Upper lobe of left lung (tissue), 6 donors: ENCODE results near the gene DMTF1. TPM values are rescaled to one million over a fixed set of nuclear protein-coding genes. Genes with fewer than 3 reads are reported as not detected.

Source experiments
- ATAC-seq, 2 donors: fragments of 200-7000 bp; cut with Tn5 transposase; one replicate each; pipeline ENCODE4 v1.9.1; 2022; ENCODE audit warnings: mild to moderate bottlenecking in 2 of 2, moderate library complexity in 2 of 2; ENCODE audit not compliant: low FRiP score in 2 of 2
- DNase-seq, 2 donors: peaks; one replicate each; pipeline ENCODE4 v3.0.0-alpha.2; 2019 to 2020
- H3K27ac ChIP-seq, 4 donors: fragments of 200-600 bp; sonication (generic); one replicate each; pipeline ENCODE4 v1.5.1; 2016 to 2019
- H3K27me3 ChIP-seq, 4 donors: fragments of 200-600 bp; sonication (generic); one replicate each; pipeline ENCODE4 v1.5.1; 2017 to 2019
- H3K36me3 ChIP-seq, 4 donors: fragments of 200-600 bp; sonication (generic); one replicate each; pipeline ENCODE4 v1.5.1; 2016 to 2019
- H3K4me1 ChIP-seq, 4 donors: fragments of 200-600 bp; sonication (generic); one replicate each; pipeline ENCODE4 v1.5.1; 2018 to 2019
- H3K4me3 ChIP-seq, 4 donors: fragments of 200-600 bp; sonication (generic); one replicate each; pipeline ENCODE4 v1.5.1; 2017 to 2019; ENCODE audit warnings: mild to moderate bottlenecking in 2 of 4, moderate library complexity in 1 of 4
- H3K9me3 ChIP-seq, 4 donors: fragments of 200-600 bp; sonication (generic); one replicate each; pipeline ENCODE4 v1.5.1; 2018 to 2019
- CTCF ChIP-seq, 6 experiments: fragments of 450-650 bp in 4 of 6; fragments of 200-600 bp in 2 of 6; sonication (generic) in 2 of 6; IDR thresholded peaks; one replicate each; pipeline ENCODE4 v1.5.1; 2016 to 2019; ENCODE audit warnings: antibody characterized with exemption in 6 of 6
- EP300 ChIP-seq, 4 donors: sonication (generic); formaldehyde crosslinking; IDR thresholded peaks; one replicate each; pipeline ENCODE4 v1.5.1; 2017; ENCODE audit warnings: antibody characterized with exemption in 4 of 4, control low read depth in 2 of 4
- POLR2A ChIP-seq, 4 donors: fragments of 450-650 bp; IDR thresholded peaks; one replicate each; pipeline ENCODE4 v1.5.1; 2016 to 2017; ENCODE audit warnings: antibody characterized with exemption in 4 of 4, mild to moderate bottlenecking in 2 of 4
- POLR2AphosphoS5 ChIP-seq, 2 donors: sonication (generic); formaldehyde crosslinking; IDR thresholded peaks; one replicate each; pipeline ENCODE4 v1.5.1; 2017; ENCODE audit warnings: antibody characterized with exemption in 2 of 2
- WGBS, 2 donors: methylation state at CpG; one replicate each; pipeline ENCODE4 v1.1.5; 2017 to 2018; 5-methylcytosine and 5-hydroxymethylcytosine counted together
- total RNA-seq, 6 donors: library from RNA; depleted of rRNA in 4 of 6; stranded (reverse); fragments of >200 nt in 4 of 6; gene quantifications; one replicate each; pipeline versions ENCODE4 v1.1.0 to v1.2.1, GENCODE V29; 2016 to 2021
- donor health status: DM: no; HTN: no; CAD: no; lungs with moderate emphysema.
- donor health status: DM: no; HTN: yes; CAD: no; lungs with severe emphysema.

DMTF1 gene
- total RNA-seq, 6 donors from 2014 or later: 51.8 to 258 (median 77.7) TPM

DNA sequence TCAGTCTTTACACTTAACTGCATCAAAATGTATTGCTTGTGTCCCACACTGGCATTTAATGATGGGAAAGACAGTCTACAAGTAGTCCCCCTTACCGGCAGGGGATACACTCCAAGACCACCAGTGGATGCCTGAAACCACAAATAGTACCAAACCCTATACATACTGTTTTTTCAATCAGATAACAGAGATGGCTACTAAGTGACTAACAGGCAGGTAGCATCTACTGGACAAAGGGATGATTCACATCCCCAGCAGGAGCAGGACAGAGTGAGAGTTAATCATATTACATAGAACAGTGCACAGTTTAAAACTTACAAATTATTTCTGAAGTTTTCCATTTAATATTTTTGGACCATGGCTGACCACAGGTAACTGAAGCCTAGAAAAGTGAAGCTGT lies 54.1 kb downstream of the DMTF1 start:
- no peak for DNase-seq
- Histone ChIP-seq H3K27ac (no peak overlapping the region), H3K36me3 (peaks cover 0 to 5% (median 1%) of the 10 kb centered on the region in 4 donors), H3K9me3 (peaks cover 8 to 18% (median 16%) of the 10 kb centered on the region in 4 donors), H3K4me1 (peaks cover 5 to 31% (median 12%) of the 10 kb centered on the region in 4 donors), H3K27me3 (no peaks in the 10 kb centered on the region), H3K4me3 (no peak overlapping the region)
- 87 to 96% methylated on average over 1 of the region's 1 CpG for WGBS, 2 donors
- no peak for ATAC-seq
- TF ChIP-seq POLR2AphosphoS5 (IDR thresholded peaks at IDR 0.05): no peak
- no peak for TF ChIP-seq EP300 (IDR thresholded peaks at IDR 0.05)
- no peak for TF ChIP-seq CTCF (IDR thresholded peaks at IDR 0.05)
- no peak for TF ChIP-seq POLR2A (IDR thresholded peaks at IDR 0.05)

DNA sequence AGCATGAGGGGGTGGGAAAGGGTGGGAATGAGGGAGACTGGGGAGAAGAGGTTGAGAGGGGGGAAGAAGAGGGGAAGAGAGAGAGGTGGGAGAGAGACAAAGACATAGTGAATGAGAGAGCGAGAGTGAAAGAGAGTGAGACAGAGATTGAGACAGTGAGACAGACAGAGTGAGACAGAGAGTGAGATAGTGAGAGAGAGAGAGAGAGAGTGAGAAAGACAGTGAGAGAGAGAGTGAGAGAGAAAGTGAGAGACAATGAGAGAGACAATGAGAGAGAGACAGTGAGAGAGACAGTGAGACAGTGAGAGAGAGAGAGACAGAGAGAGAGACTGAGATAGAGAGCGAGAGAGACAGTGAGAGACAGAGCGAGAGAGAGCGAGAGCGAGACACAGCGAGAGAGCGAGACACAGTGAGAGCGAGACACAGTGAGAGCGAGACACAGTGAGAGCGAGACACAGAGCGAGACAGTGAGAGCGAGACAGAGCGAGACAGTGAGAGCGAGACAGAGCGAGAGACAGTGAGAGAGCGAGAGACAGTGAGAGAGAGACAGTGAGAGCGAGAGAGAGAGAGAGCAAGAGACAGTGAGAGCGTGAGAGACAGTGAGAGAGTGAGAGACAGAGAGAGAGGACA lies 57.2 kb downstream of the DMTF1 start:
- H3K4me1 ChIP-seq: peaks cover 33 to 44% (median 38%) of the 10 kb centered on the region in 4 donors
- H3K9me3 ChIP-seq: peaks cover 8 to 18% (median 16%) of the 10 kb centered on the region in 4 donors
- DNase-seq (no peak), ATAC-seq (no peak)
- H3K27me3 ChIP-seq: no peaks in the 10 kb centered on the region
- TF ChIP-seq POLR2AphosphoS5 (IDR thresholded peaks at IDR 0.05) (no peak), EP300 (IDR thresholded peaks at IDR 0.05) (no peak), POLR2A (IDR thresholded peaks at IDR 0.05) (no peak), CTCF (IDR thresholded peaks at IDR 0.05) (no peak)
- 90 to 94% methylated on average over 17 of the region's 18 CpGs for WGBS, 2 donors
- H3K4me3 ChIP-seq: no peak overlapping the region
- peaks cover 0 to 5% (median 1%) of the 10 kb centered on the region in 4 donors for H3K36me3 ChIP-seq
- H3K27ac ChIP-seq: no peak overlapping the region

GRCh38 chr7:87210506-87210905 lies 58.3 kb downstream of the DMTF1 start:
- H3K4me3 ChIP-seq: no peak overlapping the region
- WGBS, 2 donors: 79% methylated on average over 3 of the region's 3 CpGs; no CpG with 5 or more reads in 1 of the 2 donors
- DNase-seq: no peak

GRCh38 chr7:87212498-87212897 lies 60.2 kb downstream of the DMTF1 start:
- peak overlapping the region in 1 of 4 donors; percentile 0 for H3K4me3 ChIP-seq
- ATAC-seq (no peak), DNase-seq (no peak)
- H3K27me3 ChIP-seq: no peaks in the 10 kb centered on the region
- peak overlapping the region in 2 of 4 donors; percentile 31 to 41 for H3K27ac ChIP-seq
- peaks cover 52 to 72% (median 56%) of the 10 kb centered on the region in 4 donors for H3K4me1 ChIP-seq
- TF ChIP-seq POLR2AphosphoS5 (IDR thresholded peaks at IDR 0.05): no peak
- peaks cover 0 to 5% (median 1%) of the 10 kb centered on the region in 4 donors for H3K36me3 ChIP-seq
- 31 to 48% methylated on average over 1 of the region's 1 CpG for WGBS, 2 donors
- no peaks in the 10 kb centered on the region for H3K9me3 ChIP-seq

More at GRCh38 chr7:87210506-87210905, 58.3 kb downstream of the DMTF1 start:
- Histone ChIP-seq H3K36me3 (peaks cover 0 to 5% (median 1%) of the 10 kb centered on the region in 4 donors), H3K9me3 (peaks cover 1 to 8% (median 6%) of the 10 kb centered on the region in 4 donors), H3K27ac (peak overlapping the region in 1 of 4 donors; percentile 21), H3K27me3 (no peaks in the 10 kb centered on the region), H3K4me1 (peaks cover 37 to 53% (median 46%) of the 10 kb centered on the region in 4 donors)
- TF ChIP-seq CTCF (IDR thresholded peaks at IDR 0.05) (no peak), POLR2AphosphoS5 (IDR thresholded peaks at IDR 0.05) (no peak), EP300 (IDR thresholded peaks at IDR 0.05) (no peak), POLR2A (IDR thresholded peaks at IDR 0.05) (no peak)
- ATAC-seq: no peak

- peaks cover 0 to 5% (median 1%) of the 10 kb centered on the region in 4 donors for H3K36me3 ChIP-seq
- DNase-seq (no peak), ATAC-seq (no peak)
- peaks cover 60 to 72% (median 64%) of the 10 kb centered on the region in 4 donors for H3K4me1 ChIP-seq
- no peak for TF ChIP-seq POLR2AphosphoS5 (IDR thresholded peaks at IDR 0.05)
- TF ChIP-seq POLR2A (IDR thresholded peaks at IDR 0.05): no peak
- no peak for TF ChIP-seq EP300 (IDR thresholded peaks at IDR 0.05)
- no peak for TF ChIP-seq CTCF (IDR thresholded peaks at IDR 0.05)
- H3K4me3 ChIP-seq: peak overlapping the region in 1 of 4 donors; percentile 0
- H3K27ac ChIP-seq: peak overlapping the region in 2 of 4 donors; percentile 31 to 41
- no peaks in the 10 kb centered on the region for H3K9me3 ChIP-seq
- H3K27me3 ChIP-seq: no peaks in the 10 kb centered on the region
- 57 to 71% methylated on average over 1 of the region's 1 CpG for WGBS, 2 donors
Measured at GRCh38 chr7:87213252-87213651, 61.0 kb downstream of the DMTF1 start.
